GM21786 (cell line): Measurements from ENCODE around the gene SDR39U1.
"Not testable (repeated sequence)": the region's sequence is repeated elsewhere in the genome, so short reads cannot be mapped to it uniquely, and the experiment has no call there.

Source experiments
- ATAC-seq: cut with Tn5 transposase; IDR thresholded peaks from one replicate; pipeline ENCODE4 v1.9.1; 2021; ENCODE audit not compliant: unreplicated experiment

SDR39U1 gene, protein sequence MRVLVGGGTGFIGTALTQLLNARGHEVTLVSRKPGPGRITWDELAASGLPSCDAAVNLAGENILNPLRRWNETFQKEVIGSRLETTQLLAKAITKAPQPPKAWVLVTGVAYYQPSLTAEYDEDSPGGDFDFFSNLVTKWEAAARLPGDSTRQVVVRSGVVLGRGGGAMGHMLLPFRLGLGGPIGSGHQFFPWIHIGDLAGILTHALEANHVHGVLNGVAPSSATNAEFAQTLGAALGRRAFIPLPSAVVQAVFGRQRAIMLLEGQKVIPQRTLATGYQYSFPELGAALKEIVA

GRCh38 chr14:24442240-24443052 is at the start of gene SDR39U1:
Gene SDR39U1 (minus strand): TSS chr14:24442776. CDS start chr14:24442769, 7 bp downstream.
- ATAC-seq = peak; percentile 90

- not testable (repeated sequence) for ATAC-seq
Observed at GRCh38 chr14:24491586-24492408, 49.2 kb upstream of the SDR39U1 start.

DNA sequence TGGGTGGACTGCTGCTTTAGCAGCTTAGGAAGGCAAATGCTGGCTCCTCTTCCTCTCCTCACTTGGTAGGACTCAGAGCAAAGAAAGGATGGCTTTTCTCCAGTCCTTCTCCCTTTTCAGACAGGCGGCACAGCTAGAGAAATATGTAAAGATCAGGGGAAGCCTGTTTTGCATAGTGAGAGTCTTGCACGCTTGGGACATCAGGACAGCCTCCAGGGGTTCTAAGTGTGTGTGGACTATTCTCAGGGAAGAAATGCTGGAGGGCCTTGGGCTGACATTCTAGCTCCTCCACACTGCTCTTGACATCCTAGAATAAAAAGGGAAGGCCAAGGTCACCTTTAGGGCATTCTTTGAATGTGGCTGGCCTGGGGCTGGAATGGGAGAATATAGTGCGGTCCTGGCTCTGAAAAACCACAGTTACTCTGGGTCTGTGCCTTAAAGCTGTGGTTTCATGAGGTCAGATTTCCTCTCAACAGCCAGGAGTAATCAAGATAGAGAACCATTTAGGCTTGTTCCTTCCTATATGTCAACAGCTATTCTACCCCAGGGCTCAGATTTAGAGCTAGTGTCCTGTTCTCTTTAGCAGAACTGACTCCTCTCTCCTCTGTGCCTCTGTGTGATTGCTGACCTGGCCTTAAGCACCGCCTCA is 41.2 kb upstream of the SDR39U1 start:
- no peak for ATAC-seq

- not testable (repeated sequence) for ATAC-seq
Observed at GRCh38 chr14:24482699-24483303, 40.2 kb upstream of the SDR39U1 start.

GRCh38 chr14:24481622-24482324 is 39.2 kb upstream of the SDR39U1 start:
- peak; percentile 53 for ATAC-seq

DNA sequence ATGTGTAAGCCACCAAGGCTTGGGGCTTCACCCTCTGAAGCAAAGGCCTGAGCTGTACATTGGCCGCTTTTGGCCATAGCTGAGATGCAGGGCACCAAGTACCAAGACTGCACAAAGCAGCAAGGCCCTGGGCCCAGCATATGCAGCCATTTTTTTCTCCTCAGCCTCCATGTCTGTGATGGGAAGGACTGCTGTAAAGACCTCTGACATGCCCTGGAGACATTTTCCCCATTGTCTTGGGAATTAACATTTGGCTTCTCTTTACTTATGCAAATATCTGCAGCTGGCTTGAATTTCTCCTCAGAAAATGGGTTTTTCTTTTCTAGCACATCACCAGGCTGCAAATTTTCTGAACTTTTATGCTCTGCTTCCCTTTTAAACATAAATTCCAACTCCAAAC is 37.4 kb upstream of the SDR39U1 start:
- not testable (repeated sequence) for ATAC-seq

- ATAC-seq = no peak
Observed at GRCh38 chr14:24475261-24475660, 32.7 kb upstream of the SDR39U1 start.

DNA sequence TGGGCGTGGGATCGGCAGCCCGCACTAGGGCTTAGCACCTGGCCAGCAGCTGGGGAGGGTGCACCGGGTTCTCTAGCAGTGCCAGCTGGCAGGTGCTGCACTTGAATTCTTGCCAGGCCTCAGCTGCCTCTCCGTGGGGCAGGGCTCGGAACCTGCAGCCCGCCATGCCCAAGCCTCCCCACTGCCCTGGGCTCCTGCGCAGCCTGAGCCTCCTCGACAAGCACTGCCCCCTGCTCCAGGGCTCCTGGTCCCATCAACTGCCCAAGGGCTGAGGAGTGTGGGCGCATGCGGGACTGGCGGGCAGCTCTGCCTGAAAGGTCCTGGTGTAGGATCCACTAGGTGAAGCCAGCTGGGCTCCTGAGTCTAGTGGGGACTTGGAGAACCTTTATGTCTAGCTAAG is 30.6 kb upstream of the SDR39U1 start:
- no peak for ATAC-seq

DNA sequence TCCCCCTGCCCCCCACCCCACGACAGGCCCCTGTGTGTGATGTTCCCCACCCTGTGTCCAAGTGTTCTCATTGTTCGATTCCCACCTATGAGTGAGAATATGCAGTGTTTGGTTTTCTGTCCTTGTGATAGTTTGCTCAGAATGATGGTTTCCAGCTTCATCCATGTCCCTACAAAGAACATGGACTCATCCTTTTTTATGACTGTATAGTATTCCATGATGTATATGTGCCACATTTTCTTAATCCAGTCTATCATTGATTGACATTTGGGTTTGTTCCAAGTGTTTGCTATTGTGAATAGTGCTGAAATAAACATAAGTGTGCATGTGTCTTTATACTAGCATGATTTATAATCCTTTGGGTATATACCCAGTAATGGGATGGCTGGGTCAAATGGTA is 27.9 kb upstream of the SDR39U1 start:
- not testable (repeated sequence) for ATAC-seq

- ATAC-seq = no peak
Observed at GRCh38 chr14:24465805-24466204, 23.2 kb upstream of the SDR39U1 start.

- no peak for ATAC-seq
Observed at GRCh38 chr14:24465368-24465767, 22.8 kb upstream of the SDR39U1 start.

GRCh38 chr14:24463884-24464785 is 21.6 kb upstream of the SDR39U1 start:
- no peak for ATAC-seq

GRCh38 chr14:24463017-24463883 is 20.7 kb upstream of the SDR39U1 start:
- no peak for ATAC-seq

DNA sequence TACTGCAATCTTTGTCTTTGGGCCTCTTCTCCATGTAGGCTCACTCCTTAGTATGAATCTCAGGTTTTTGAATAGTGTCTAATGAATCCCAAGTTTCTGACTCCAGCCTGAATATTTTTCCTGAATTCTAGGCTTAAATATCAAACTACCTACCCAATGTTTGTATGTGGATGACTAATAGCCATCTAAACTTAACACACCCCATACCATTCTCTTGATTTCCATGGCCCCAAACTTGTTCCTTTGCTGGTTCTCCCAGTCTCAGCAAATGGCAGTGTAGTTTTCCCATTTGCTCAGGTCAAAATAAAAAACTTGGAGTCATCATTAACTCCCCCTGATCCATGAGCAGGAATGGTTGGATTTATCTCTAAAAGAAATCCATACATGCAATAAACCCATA is 18.8 kb upstream of the SDR39U1 start:
- no peak for ATAC-seq

GRCh38 chr14:24459331-24459730 is 16.8 kb upstream of the SDR39U1 start:
- no peak for ATAC-seq

- ATAC-seq = no peak
Observed at GRCh38 chr14:24458736-24459135, 16.2 kb upstream of the SDR39U1 start.

DNA sequence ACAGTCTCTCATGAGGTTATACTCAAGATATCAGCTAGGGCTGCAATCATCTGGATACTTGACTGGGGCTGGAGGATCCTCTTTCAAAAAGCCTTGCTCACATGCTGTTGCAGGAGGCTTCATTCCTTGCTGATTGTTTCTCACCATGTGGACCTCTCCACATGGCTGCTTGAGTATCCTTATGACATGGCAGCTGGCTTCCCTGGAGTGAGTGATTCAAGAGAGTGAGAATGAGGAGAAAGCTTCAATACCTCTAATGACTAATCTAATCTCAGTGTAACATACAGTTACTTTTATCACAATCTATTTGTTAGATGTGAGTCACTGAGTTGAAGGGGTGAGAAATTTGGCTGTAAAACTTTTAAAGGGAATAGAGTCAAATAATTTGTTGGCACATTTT is 14.4 kb upstream of the SDR39U1 start:
- no peak for ATAC-seq

DNA sequence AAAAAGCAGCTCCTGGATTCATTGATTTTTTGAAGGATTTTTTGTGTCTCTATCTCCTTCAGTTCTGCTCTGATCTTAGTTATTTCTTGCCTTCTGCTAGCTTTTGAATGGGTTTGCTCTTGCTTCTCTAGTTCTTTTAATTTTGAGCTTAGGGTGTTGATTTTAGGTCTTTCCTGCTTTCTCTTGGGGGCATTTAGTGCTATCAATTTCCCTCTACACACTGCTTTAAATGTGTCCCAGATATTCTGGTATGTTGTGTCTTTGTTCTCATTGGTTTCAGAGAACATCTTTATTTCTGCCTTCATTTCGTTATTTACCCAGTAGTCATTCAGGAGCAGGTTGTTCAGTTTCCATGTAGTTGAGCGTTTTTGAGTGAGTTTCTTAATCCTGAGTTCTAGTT is 8.3 kb upstream of the SDR39U1 start:
- not testable (repeated sequence) for ATAC-seq
